Kidney glomerular epithelial cell (primary cell): Measurements from ENCODE around the gene LUC7L2.
A peak's percentile ranks its signal among the peaks of the same experiment; 100 is the strongest.
"Not testable (repeated sequence)": the region's sequence is repeated elsewhere in the genome, so short reads cannot be mapped to it uniquely, and the experiment has no call there.

Experiments used
- DNase-seq: peaks from one replicate; lab custom pipeline; 2025; lab: John Stamatoyannopoulos, UW

Gene LUC7L2

DNA sequence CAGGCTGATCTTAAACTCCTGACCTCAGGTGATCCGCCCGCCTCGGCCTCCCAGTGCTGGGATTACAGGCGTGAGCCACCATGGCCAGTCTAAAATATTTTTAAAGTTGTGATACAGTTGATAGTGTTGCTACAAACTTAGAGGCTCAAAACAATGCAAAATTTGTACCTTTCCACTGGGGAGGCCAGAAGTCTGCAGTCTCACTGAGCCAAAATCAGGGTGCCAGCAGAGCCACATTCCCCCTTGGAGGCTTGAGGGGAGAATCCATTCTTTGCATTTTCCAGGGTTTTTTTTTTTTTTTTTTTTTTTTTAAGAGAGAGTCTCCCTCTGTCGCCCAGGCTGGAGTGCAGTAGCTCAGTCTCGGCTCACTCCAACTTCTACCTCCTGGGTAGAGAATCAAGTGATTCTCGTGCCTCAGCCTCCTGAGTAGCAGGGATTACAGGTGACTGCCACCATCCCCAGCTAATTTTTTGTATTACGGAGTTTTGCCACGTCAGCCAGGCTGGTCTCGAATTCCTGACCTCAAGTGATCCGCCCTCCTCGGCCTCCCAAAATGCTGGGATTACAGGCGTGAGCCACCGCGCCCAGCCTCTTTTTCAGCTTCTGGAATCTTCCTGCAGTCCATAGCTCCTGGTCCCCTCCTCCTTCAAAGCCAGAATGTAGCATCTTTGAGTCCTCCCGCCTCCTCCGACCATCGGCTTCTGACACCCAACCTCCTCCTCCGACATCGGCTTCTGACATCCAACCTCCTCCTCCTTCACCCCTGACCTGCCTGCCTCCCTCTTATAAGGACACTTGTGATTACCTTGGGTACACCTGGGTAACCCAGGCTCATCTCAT is 86.6 kb downstream of the LUC7L2 start:
- DNase-seq, result no peak

GRCh38 chr7:139450851-139451250 is 91.2 kb downstream of the LUC7L2 start:
- DNase-seq, result no peak

- DNase-seq, result no peak
Measured at GRCh38 chr7:139451638-139452037, 91.9 kb downstream of the LUC7L2 start.

GRCh38 chr7:139452958-139453672 is 93.4 kb downstream of the LUC7L2 start:
- no peak for DNase-seq

DNA sequence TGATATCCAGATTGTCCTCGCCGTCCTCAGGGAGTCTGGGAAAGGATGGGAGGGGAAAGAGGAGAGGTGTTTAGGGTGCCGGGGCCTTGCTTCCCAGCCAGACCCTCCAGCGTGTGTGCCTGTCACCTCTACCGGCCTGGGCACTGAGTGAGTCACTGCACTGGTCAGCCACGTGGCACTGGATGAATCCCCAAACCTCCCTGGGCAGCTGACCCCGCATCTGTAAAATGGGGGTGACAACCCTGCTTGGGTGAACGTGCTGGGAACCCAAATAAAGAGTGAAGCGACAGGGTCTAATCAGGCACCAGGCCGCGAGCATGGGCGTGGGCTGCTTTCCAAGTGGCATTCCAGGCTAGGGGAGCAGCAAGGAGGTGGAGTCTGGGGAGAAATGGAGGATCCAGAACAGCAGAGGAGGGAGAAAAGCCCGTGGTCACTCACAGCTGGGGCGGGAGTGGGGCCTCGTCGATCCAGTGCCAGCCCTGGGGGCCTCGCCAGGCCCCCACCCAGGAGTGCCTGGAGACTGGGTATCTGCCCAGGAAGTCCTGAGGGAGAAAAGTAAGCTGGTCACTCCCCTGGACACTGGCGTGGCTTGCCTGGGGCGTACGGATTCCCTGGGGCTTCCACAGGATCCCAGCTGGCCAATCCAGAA is 94.1 kb downstream of the LUC7L2 start:
- no peak for DNase-seq

DNA sequence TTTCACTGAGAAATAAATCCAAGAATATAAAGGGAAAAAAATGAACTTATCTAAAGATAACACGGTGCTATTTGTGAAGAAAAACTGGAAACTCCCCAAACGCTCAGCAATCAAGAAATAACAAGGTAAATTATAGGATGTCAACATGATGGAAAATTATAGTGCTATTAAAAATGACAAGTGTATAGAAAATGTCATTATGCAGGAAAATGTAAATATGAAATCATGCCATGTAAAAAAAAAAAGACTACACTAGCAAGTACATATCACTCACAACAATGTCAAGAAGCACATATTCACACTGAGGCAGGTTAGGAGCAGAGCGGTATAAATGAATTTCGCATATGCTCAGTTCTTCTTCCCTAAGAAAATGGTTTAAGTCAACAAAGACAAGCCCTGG is 96.1 kb downstream of the LUC7L2 start:
- no peak for DNase-seq

DNA sequence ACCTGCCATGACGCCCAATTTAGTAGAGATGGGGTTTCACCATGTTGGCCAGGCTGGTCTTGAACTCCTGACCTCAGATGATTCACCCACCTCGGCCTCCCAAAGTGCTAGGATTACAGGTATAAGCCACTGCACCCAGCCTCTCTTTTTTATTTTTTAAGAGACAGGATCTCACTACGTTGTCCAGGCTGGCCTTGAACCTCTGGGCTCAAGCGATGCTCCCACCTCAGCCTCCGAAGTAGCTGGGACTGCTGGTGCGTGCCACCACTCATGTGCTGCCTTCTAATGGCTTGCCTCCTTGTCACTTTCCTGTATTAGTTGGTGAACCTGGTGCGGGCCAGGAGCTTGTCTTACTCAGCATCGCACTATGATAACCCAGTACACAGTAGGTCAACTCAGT is 96.8 kb downstream of the LUC7L2 start:
- DNase-seq, result no peak

DNA sequence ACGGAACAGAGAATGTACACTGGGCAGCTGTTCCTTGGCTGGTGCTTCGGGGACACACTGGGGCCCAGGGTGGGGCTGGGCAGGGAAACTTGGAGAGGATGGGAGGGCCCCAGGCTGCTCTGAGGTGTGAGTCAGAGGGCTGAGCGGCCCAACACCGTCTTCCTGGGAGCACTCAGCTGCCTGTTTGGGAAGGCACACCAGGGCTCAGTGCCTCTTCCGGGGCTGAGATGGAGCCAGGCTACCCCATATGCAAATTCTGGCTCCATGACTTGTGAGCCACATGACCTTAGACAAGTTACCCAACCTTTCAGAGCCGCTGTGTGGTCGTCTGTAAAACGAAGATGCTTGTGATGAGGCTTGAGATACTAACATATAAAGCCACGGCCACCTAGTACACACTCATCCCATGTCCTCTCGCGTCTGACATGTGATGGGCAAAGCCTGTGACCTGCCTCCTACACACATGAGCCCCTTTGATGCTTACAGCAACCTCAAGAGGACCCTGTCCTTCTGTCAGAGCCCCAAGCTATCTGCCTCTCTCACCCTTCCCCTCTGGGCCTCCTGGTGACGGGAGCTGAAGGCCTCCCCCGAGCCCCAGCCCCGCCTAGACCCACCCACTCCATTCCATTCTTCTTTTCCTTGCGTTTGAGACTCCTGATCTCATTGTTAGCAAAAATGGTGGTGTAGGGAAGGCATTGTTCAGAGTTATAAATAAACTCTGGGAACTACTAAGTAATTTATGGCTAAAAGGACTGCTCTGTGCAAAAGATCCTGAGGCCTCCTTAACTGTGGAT is 97.7 kb downstream of the LUC7L2 start:
- no peak for DNase-seq

DNA sequence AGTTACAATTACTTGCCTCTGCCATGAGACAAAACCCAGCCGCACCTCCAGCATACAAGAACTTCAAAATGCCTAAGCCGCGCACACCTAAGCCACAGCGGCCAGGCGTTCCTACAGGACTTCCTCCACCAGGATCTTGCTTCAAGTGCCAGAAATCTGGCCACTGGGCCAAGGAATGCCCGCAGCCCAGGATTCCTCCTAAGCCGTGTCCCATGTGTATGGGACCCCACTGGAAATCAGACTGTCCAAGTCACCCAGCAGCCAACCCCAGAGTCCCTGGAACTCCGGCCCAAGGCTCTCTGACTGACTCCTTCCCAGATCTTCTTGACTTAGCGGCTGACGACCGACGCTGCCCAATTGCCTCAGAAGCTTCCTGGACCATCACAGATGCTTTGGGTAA is 103.7 kb downstream of the LUC7L2 start:
- not testable (repeated sequence) for DNase-seq

GRCh38 chr7:139464511-139464910 is 104.8 kb downstream of the LUC7L2 start:
- not testable (repeated sequence) for DNase-seq

- not testable (repeated sequence) for DNase-seq
Measured at GRCh38 chr7:139465072-139465471, 105.4 kb downstream of the LUC7L2 start.

GRCh38 chr7:139467729-139468128 is 108.0 kb downstream of the LUC7L2 start:
- DNase-seq, result not testable (repeated sequence)

DNA sequence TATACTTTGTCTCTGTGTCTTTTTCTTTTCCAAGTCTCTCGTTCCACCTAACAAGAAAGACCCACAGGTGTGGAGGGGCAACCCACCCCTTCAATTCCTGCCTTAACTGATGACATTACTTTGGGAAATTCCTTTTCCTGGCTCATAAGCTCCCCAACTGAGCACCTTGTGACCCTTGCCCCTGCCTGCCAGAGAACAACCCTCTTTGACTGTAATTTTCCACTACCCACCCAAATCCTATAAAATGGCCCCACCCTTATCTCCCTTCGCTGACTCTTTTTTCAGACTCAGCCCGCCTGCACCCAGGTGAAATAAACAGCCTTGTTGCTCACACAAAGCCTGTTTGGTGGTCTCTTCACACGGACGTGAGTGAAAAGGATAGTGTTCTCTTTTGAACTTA is 108.6 kb downstream of the LUC7L2 start:
- not testable (repeated sequence) for DNase-seq

- peak; percentile 87 for DNase-seq
Measured at GRCh38 chr7:139471740-139472353, 112.2 kb downstream of the LUC7L2 start.
